Type B pancreatic cell (in vitro differentiated cells): ENCODE data around the gene PRKAB2. TPM values are rescaled to one million over a fixed set of nuclear protein-coding genes. Genes with fewer than 3 reads are reported as not detected.
"Not testable (repeated sequence)": the region's sequence is repeated elsewhere in the genome, so short reads cannot be mapped to it uniquely, and the experiment has no call there.

Experiments
- DNase-seq: peaks from one replicate; pipeline ENCODE4 v3.0.0; 2021; ENCODE audit warnings: mixed read lengths; ENCODE audit not compliant: unreplicated experiment; ENCODE audit errors: extremely low spot score
- H3K27ac Mint-ChIP-seq: 2 replicates; pipeline ENCODE4 v1.8.0; 2021; ENCODE audit warnings: mild to moderate bottlenecking, mixed read lengths
- H3K27me3 Mint-ChIP-seq: 2 replicates; pipeline ENCODE4 v1.8.0; 2021; ENCODE audit warnings: mixed read lengths
- H3K36me3 Mint-ChIP-seq: 2 replicates; pipeline ENCODE4 v1.8.0; 2021; ENCODE audit warnings: mixed read lengths
- H3K4me1 Mint-ChIP-seq: one replicate; pipeline ENCODE4 v1.8.0; 2021; ENCODE audit warnings: mixed read lengths; ENCODE audit not compliant: unreplicated experiment
- H3K4me3 Mint-ChIP-seq: 2 replicates; pipeline ENCODE4 v1.8.0; 2021; ENCODE audit warnings: mild to moderate bottlenecking, mixed read lengths
- H3K9me3 Mint-ChIP-seq: 2 replicates; pipeline ENCODE4 v1.8.0; 2021; ENCODE audit warnings: mixed read lengths
- total RNA-seq: library from RNA; stranded (reverse); gene quantifications from 2 replicates; pipeline ENCODE4 v1.2.1, GENCODE V29; 2021; ENCODE audit warnings: low replicate concordance
- TF ChIP-seq, protein P1 (sequence below): fragments of 200-600 bp; sonication (generic); conservative IDR thresholded peaks from 2 replicates; pipeline ENCODE4 v1.5.0; 2021; ENCODE audit warnings: antibody characterized with exemption, mild to moderate bottlenecking

Gene PRKAB2
- total RNA-seq, 1 donor from 2014 or later, result 23.1 TPM

DNA sequence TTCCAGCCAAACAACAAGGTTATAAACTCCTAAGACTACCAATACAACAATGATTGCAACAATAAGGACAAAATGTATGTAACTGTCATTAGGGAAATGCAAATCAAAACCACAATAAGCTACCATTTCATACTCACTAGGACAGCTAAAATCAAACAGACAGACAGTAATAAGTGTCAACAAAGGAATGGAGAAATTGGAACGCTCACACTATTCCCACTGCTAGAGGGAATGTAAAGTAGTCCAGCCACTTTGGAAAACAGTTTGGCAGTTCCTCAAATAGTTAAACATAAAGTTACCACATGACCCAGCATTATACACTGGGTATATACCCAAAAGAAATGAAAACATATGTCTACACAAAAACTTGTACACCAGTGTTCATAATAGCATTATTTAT is 9.3 kb downstream of the PRKAB2 start:
- no peaks in the 10 kb centered on the region for H3K4me1 Mint-ChIP-seq
- H3K4me3 Mint-ChIP-seq, result no peak overlapping the region
- H3K27ac Mint-ChIP-seq, result no peak overlapping the region
- TF ChIP-seq, protein P1, sequence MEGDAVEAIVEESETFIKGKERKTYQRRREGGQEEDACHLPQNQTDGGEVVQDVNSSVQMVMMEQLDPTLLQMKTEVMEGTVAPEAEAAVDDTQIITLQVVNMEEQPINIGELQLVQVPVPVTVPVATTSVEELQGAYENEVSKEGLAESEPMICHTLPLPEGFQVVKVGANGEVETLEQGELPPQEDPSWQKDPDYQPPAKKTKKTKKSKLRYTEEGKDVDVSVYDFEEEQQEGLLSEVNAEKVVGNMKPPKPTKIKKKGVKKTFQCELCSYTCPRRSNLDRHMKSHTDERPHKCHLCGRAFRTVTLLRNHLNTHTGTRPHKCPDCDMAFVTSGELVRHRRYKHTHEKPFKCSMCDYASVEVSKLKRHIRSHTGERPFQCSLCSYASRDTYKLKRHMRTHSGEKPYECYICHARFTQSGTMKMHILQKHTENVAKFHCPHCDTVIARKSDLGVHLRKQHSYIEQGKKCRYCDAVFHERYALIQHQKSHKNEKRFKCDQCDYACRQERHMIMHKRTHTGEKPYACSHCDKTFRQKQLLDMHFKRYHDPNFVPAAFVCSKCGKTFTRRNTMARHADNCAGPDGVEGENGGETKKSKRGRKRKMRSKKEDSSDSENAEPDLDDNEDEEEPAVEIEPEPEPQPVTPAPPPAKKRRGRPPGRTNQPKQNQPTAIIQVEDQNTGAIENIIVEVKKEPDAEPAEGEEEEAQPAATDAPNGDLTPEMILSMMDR, result no peak
- DNase-seq, result no peak
- no peaks in the 10 kb centered on the region for H3K9me3 Mint-ChIP-seq
- H3K27me3 Mint-ChIP-seq, result no peaks in the 10 kb centered on the region
- H3K36me3 Mint-ChIP-seq, result peaks cover 38% of the 10 kb centered on the region

DNA sequence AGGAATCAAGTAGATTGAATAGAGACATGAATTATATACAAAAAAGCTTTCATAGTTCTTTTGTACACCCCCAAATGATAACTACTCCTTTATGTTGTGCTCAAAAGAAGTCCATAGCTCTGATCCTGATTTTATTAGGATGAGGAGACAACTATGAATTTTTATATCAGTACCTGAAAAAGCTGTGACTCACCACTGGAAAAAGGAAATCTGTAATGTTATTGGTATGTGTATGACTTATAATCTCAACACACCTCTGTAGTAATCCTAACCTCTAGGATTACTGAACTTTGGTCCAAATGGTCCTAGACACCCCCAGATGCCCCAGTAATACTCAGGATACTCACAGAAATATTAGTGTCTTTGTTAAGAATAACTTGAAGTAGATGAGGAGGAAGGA is 10.2 kb downstream of the PRKAB2 start:
- Mint-ChIP-seq H3K27me3 (no peaks in the 10 kb centered on the region), H3K36me3 (peaks cover 45% of the 10 kb centered on the region), H3K27ac (no peak overlapping the region), H3K9me3 (no peaks in the 10 kb centered on the region), H3K4me1 (no peaks in the 10 kb centered on the region), H3K4me3 (no peak overlapping the region)
- no peak for DNase-seq
- TF ChIP-seq, protein P1, result no peak

DNA sequence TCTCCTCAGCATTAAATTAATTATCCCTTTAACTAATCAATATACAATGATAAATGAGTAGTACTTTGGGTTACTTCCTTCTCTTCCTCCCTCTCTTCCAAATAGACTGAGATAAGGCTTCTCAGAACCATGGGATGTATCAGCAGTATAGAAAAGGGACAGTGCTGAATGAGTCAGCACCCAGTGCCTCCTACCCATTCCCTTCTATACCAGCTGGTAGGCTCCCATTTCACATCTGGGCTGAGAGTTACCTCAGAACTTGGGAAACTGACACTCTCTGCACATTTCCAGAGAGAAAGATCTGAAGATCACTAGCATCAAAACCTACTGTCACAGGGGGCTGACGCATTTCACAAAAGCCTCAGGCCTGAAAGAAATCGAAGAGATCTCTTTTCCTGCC is 15.2 kb downstream of the PRKAB2 start:
- not testable (repeated sequence) for DNase-seq, H3K4me3 Mint-ChIP-seq, H3K9me3 Mint-ChIP-seq, H3K4me1 Mint-ChIP-seq, H3K27me3 Mint-ChIP-seq, H3K27ac Mint-ChIP-seq
- H3K36me3 Mint-ChIP-seq, result peaks cover 26% of the 10 kb centered on the region

DNA sequence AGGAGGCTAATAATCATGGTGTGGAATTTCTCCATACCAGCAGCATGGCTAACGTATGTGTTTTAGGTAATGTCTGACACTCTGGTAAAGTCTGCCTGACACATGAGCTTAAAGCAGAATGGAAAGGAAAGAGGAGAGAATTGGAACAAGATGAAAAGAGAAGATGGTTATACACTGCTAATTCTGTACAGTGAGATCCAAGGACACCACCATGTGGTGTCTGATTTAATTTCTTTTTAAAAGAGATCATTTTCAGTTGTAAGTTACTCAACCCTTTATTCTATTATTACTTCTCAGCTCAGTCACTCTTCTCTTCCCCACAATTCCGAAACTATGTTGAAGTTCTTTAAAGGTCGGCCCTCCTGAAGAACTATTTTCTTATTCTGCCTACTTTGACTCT is 15.6 kb downstream of the PRKAB2 start:
- no peaks in the 10 kb centered on the region for H3K27me3 Mint-ChIP-seq
- peaks cover 25% of the 10 kb centered on the region for H3K36me3 Mint-ChIP-seq

DNA sequence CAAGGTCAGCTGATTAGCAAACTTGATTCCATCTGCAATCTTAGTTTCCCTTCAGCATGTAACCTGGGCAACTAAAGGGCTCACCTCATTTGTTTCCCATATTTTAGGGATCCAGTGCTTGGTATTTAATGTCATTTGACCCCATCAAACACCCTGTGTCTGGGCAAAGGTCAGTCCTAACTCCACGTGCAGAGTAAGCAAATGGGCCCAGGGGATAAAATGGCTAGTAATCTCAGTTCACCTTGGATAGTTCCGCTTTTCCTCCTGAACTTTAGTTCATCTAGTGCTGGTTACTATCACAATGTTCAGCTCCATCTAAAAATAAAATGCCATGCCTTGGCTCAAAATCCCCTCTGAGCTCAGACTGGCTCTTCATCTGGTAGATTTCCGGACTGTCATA is 19.5 kb downstream of the PRKAB2 start:
- Mint-ChIP-seq H3K9me3 (no peaks in the 10 kb centered on the region), H3K27me3 (no peaks in the 10 kb centered on the region), H3K27ac (no peak overlapping the region), H3K4me1 (no peaks in the 10 kb centered on the region), H3K36me3 (peaks cover 7% of the 10 kb centered on the region), H3K4me3 (no peak overlapping the region)
- TF ChIP-seq, protein P1, result no peak
- DNase-seq, result no peak

More for the DNA sequence above, 15.6 kb downstream of the PRKAB2 start:
- H3K4me3 Mint-ChIP-seq, result no peak overlapping the region
- no peak overlapping the region for H3K27ac Mint-ChIP-seq
- H3K4me1 Mint-ChIP-seq, result no peaks in the 10 kb centered on the region
- H3K9me3 Mint-ChIP-seq, result no peaks in the 10 kb centered on the region
- TF ChIP-seq, protein P1, result no peak
- DNase-seq, result no peak

DNA sequence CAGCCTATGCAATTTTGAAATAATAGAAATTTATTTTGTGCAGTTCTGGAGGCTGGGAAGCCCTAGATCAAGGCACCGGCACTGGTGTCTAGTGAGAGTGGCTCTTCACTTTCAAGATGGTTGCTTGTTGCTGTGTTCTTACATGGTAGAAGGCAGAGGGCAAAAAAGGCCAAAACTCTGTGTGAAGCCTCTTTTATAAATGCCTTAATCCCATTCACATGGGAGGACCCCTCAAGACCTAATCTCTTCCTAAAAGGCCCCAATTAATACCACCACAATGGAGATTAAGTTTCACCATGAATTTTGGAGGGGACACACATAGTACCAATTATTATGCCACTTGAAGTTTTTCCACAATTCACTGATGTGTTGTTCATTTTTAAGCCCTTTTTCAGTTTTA is 21.0 kb downstream of the PRKAB2 start:
- Mint-ChIP-seq H3K4me1 (no peaks in the 10 kb centered on the region), H3K9me3 (no peaks in the 10 kb centered on the region), H3K36me3 (no peaks in the 10 kb centered on the region), H3K4me3 (no peak overlapping the region), H3K27me3 (no peaks in the 10 kb centered on the region), H3K27ac (no peak overlapping the region)
- DNase-seq, result no peak
- TF ChIP-seq, protein P1, result no peak
